ENCODE measurements around the gene AR. TPM values are rescaled to one million over a fixed set of nuclear protein-coding genes. Genes with fewer than 3 reads are reported as not detected.

The AR gene
- total and polyA plus RNA-seq, 10 of the 15 experiments (the other 5 are each of a cell fraction or from before 2014, with no cell fraction given), result 0.07 to 0.09 (median 0.08) TPM; not detected in 7

GRCh38 chrX:67596839-67597790 lies 53.3 kb downstream of the AR start (continued):
- TF ChIP-seq, protein P1, sequence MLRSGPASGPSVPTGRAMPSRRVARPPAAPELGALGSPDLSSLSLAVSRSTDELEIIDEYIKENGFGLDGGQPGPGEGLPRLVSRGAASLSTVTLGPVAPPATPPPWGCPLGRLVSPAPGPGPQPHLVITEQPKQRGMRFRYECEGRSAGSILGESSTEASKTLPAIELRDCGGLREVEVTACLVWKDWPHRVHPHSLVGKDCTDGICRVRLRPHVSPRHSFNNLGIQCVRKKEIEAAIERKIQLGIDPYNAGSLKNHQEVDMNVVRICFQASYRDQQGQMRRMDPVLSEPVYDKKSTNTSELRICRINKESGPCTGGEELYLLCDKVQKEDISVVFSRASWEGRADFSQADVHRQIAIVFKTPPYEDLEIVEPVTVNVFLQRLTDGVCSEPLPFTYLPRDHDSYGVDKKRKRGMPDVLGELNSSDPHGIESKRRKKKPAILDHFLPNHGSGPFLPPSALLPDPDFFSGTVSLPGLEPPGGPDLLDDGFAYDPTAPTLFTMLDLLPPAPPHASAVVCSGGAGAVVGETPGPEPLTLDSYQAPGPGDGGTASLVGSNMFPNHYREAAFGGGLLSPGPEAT (IDR thresholded peaks at IDR 0.05; ENCODE audit: low read depth), result no peak
- TF ChIP-seq PAX5 (IDR thresholded peaks at IDR 0.05; ENCODE audit: borderline replicate concordance, low read depth, low read length) (no peak), NR2C2 (IDR thresholded peaks at IDR 0.05; ENCODE audit: borderline replicate concordance, control insufficient read depth, insufficient read length, low read depth) (no peak), FOS (IDR thresholded peaks at IDR 0.05; ENCODE audit: borderline replicate concordance, extremely low read depth, insufficient read length) (no peak), CEBPZ (IDR thresholded peaks at IDR 0.05; ENCODE audit: low read depth, low read length) (no peak)

GRCh38 chrX:67599532-67599931 lies 55.7 kb downstream of the AR start:
- no peak overlapping the region for H3K4me2 ChIP-seq (ENCODE audit: control insufficient read depth, insufficient read depth)
- no peak overlapping the region for H2AFZ ChIP-seq (ENCODE audit: control insufficient read depth, low read depth, low read length)
- no peaks in the 10 kb centered on the region for H3K79me2 ChIP-seq (ENCODE audit: control insufficient read depth, insufficient read depth, low read length)
- H3K4me3 ChIP-seq, result no peak overlapping the region
- in situ Hi-C loops (cut with MboI) (no loop called here), intact Hi-C loops (cut with micrococcal nuclease; ENCODE audit: unreplicated experiment) (no loop called here)
- H4K20me1 ChIP-seq (ENCODE audit: control insufficient read depth, insufficient read depth), result no peaks in the 10 kb centered on the region
- H3K4me1 ChIP-seq (ENCODE audit: control insufficient read depth, insufficient read depth, low read length), result no peaks in the 10 kb centered on the region
- 68% methylated on average over 3 of the region's 3 CpGs for WGBS (ENCODE audit: insufficient coverage, insufficient replicate concordance, low lambda C conversion rate, missing lambda C conversion rate)
- H3K27ac ChIP-seq (ENCODE audit: control insufficient read depth, insufficient read depth), result no peak overlapping the region
- ATAC-seq (no peak), DNase-seq (ENCODE audit: low read depth, low spot score) (no peak), FAIRE-seq (no peak)
- CTCF ChIA-PET, result no interaction called here
- POLR2A ChIA-PET, result no interaction called here
- SMC1A ChIA-PET (ENCODE audit: uncharacterized antibody, unreplicated experiment), result no interaction called here
- no peaks in the 10 kb centered on the region for H3K27me3 ChIP-seq (replicated peaks in 1 of 2; ENCODE audit: control insufficient read depth in 2 of 2, insufficient read depth in 2 of 2, low read length in 1 of 2)
- no peaks in the 10 kb centered on the region for H3K36me3 ChIP-seq (ENCODE audit: control insufficient read depth in 2 of 2, insufficient read depth in 2 of 2, low read length in 1 of 2)
- no peaks in the 10 kb centered on the region for H3K9me3 ChIP-seq (replicated peaks; ENCODE audit: control insufficient read depth, insufficient read depth, low read length)
- BruUV-seq (replicated peaks), result no TSS peak
- H3K9ac ChIP-seq (ENCODE audit: control insufficient read depth, insufficient read depth, low read length), result no peak overlapping the region
- RAD21 ChIA-PET (ENCODE audit: unreplicated experiment), result no interaction called here
- no peak for TF ChIP-seq FOXK2 (IDR thresholded peaks at IDR 0.05)
- TF ChIP-seq, protein P2, sequence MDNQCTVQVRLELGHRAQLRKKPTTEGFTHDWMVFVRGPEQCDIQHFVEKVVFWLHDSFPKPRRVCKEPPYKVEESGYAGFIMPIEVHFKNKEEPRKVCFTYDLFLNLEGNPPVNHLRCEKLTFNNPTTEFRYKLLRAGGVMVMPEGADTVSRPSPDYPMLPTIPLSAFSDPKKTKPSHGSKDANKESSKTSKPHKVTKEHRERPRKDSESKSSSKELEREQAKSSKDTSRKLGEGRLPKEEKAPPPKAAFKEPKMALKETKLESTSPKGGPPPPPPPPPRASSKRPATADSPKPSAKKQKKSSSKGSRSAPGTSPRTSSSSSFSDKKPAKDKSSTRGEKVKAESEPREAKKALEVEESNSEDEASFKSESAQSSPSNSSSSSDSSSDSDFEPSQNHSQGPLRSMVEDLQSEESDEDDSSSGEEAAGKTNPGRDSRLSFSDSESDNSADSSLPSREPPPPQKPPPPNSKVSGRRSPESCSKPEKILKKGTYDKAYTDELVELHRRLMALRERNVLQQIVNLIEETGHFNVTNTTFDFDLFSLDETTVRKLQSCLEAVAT (IDR thresholded peaks at IDR 0.05), result no peak
- no peak for TF ChIP-seq ATF7 (IDR thresholded peaks at IDR 0.05; ENCODE audit: low read depth)
- TF ChIP-seq YY1 (IDR thresholded peaks at IDR 0.05; ENCODE audit: low read depth, low read length), result no peak
- no peak for TF ChIP-seq KDM1A (IDR thresholded peaks at IDR 0.05; ENCODE audit: borderline replicate concordance)
- no peak for TF ChIP-seq TAF1 (IDR thresholded peaks at IDR 0.05; ENCODE audit: borderline replicate concordance, low read depth, low read length)
- no peak for TF ChIP-seq WRNIP1 (IDR thresholded peaks at IDR 0.05; ENCODE audit: borderline replicate concordance, low read depth, low read length)
- TF ChIP-seq NR2C1 (IDR thresholded peaks at IDR 0.05), result no peak
- no peak for TF ChIP-seq MXI1 (IDR thresholded peaks at IDR 0.05; ENCODE audit: low read depth, low read length)
- no peak for TF ChIP-seq SUPT20H (IDR thresholded peaks at IDR 0.05; ENCODE audit: borderline replicate concordance, control insufficient read depth, low read depth, low read length)
- TF ChIP-seq SPI1 (IDR thresholded peaks at IDR 0.05; ENCODE audit: borderline replicate concordance, insufficient read depth, low read depth, low read length), result no peak

Data from GM12878 (cell line).